ENCODE measurements around the gene PRKAA2.

Gene PRKAA2

GRCh38 chr1:56639211-56639610 lies 5.9 kb upstream of the PRKAA2 start (continued):
- TF ChIP-seq ZNF10 (tag by site-specific recombination; IDR thresholded peaks at IDR 0.05) (0 out of 2 replicates have a peak, but pooled peaks have one; percentile 32), ZSCAN16 (tag by site-specific recombination; IDR thresholded peaks at IDR 0.05) (no peak), ZNF76 (tag by site-specific recombination; IDR thresholded peaks at IDR 0.05; ENCODE audit: borderline replicate concordance, low read depth) (no peak), ZNF416 (tag by site-specific recombination; IDR thresholded peaks at IDR 0.05) (no peak), BCL6B (tag by site-specific recombination; IDR thresholded peaks at IDR 0.05) (no peak), GLI2 (tag by site-specific recombination; IDR thresholded peaks at IDR 0.05; ENCODE audit: borderline replicate concordance, low read depth) (no peak), ZNF513 (tag by site-specific recombination; IDR thresholded peaks at IDR 0.05) (no peak), PRDM6 (tag by site-specific recombination; IDR thresholded peaks at IDR 0.05) (peak; percentile 88), WT1 (tag by site-specific recombination; IDR thresholded peaks at IDR 0.05) (no peak), SP7 (tag by site-specific recombination; IDR thresholded peaks at IDR 0.05) (no peak), FEZF1 (tag by site-specific recombination; IDR thresholded peaks at IDR 0.05) (peak; percentile 61), ZBTB7A (tag by site-specific recombination; IDR thresholded peaks at IDR 0.05; ENCODE audit: low read depth) (no peak), ZNF529 (tag by site-specific recombination; IDR thresholded peaks at IDR 0.05; ENCODE audit: insufficient replicate concordance) (no peak), GLI4 (tag by site-specific recombination; IDR thresholded peaks at IDR 0.05) (no peak), ZNF514 (tag by site-specific recombination; IDR thresholded peaks at IDR 0.05) (no peak), MZF1 (tag by site-specific recombination; IDR thresholded peaks at IDR 0.05; ENCODE audit: borderline replicate concordance) (no peak), OSR2 (tag by site-specific recombination; IDR thresholded peaks at IDR 0.05) (peak; percentile 39; the same call in 1 of the 2 replicates), GLIS1 (tag by site-specific recombination; IDR thresholded peaks at IDR 0.05) (no peak), ZNF155 (tag by site-specific recombination; IDR thresholded peaks at IDR 0.05) (no peak)

GRCh38 chr1:56643661-56644060 lies 1.5 kb upstream of the PRKAA2 start:
- ChIA-PET CTCF (interaction anchor here (0.9 to 1.1 kb wide), 2 partner anchors 65 to 467 kb away, joined by 3 read pairs; no protein-coding TSS in a partner anchor), POLR2A (no interaction called here)
- TF ChIP-seq ZBTB7A (tag by site-specific recombination; IDR thresholded peaks at IDR 0.05; ENCODE audit: low read depth): no peak
- no peak for TF ChIP-seq ZNF132 (tag by site-specific recombination; IDR thresholded peaks at IDR 0.05; ENCODE audit: borderline replicate concordance)
- no peak for TF ChIP-seq SCRT1 (tag by site-specific recombination; IDR thresholded peaks at IDR 0.05; ENCODE audit: borderline replicate concordance)
- no peak for TF ChIP-seq ZNF560 (tag by site-specific recombination; IDR thresholded peaks at IDR 0.05; ENCODE audit: borderline replicate concordance)
- TF ChIP-seq TSHZ1 (tag by site-specific recombination; IDR thresholded peaks at IDR 0.05; ENCODE audit: borderline replicate concordance): no peak
- TF ChIP-seq ZNF184 (tag by site-specific recombination; IDR thresholded peaks at IDR 0.05): no peak
- no peak for TF ChIP-seq ZEB2 (tag by site-specific recombination; IDR thresholded peaks at IDR 0.05)
- TF ChIP-seq OSR2 (tag by site-specific recombination; IDR thresholded peaks at IDR 0.05): no peak
- no peak for TF ChIP-seq ZBTB20 (tag by site-specific recombination; IDR thresholded peaks at IDR 0.05)
- Histone ChIP-seq H3K27ac (ENCODE audit: extremely low read depth, low read depth, low read length) (no peak overlapping the region), H3K4me1 (ENCODE audit: control insufficient read depth, insufficient read depth, low read length) (peaks cover 9% of the 10 kb centered on the region; the same call in 1 of the 2 replicates), H3K36me3 (ENCODE audit: control insufficient read depth in 2 of 2, insufficient read depth in 1 of 2, low read length in 2 of 2) (no peaks in the 10 kb centered on the region), H3K9me3 (ENCODE audit: control insufficient read depth, insufficient read depth, low read depth, low read length) (no peaks in the 10 kb centered on the region), H3K4me3 (ENCODE audit: low read depth, low read length) (no peak overlapping the region)
